Measurements from ENCODE around the gene IL7R. TPM values are rescaled to one million over a fixed set of nuclear protein-coding genes. Genes with fewer than 3 reads are reported as not detected.

Gene IL7R
- total RNA-seq, 1 donor: 360 TPM

DNA sequence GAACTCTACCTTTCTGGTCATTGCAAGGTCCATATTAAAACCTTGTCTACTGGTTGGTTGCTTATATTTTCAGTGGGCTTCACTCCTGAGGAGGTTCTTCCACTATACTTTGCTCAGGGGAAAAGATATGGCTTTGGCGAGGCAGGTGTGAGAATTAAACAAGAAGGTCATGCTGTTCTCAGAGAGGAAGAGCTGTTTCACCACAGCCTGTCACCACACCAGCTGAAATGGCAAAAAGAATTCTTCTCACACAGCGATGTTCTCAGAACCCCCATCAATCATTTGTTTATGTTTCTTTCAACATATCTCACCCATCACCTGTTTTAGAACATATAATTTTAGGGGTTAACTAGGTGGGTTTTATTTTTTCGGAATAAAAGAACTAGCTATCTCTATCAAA is 43.1 kb downstream of the IL7R start:
- Histone ChIP-seq H3K9me3 (ENCODE audit: low read depth, low read length) (no peaks in the 10 kb centered on the region), H3K4me3 (ENCODE audit: low read length) (no peak overlapping the region), H3K4me1 (ENCODE audit: insufficient read depth, low read length) (no peaks in the 10 kb centered on the region)

GRCh38 chr5:35900972-35901695 is 44.4 kb downstream of the IL7R start:
- no peaks in the 10 kb centered on the region for H3K4me1 ChIP-seq (ENCODE audit: insufficient read depth, low read length)
- H3K27me3 ChIP-seq (ENCODE audit: insufficient read depth, low read length): no peaks in the 10 kb centered on the region
- H3K9me3 ChIP-seq (ENCODE audit: low read depth, low read length): no peaks in the 10 kb centered on the region
- H3K4me3 ChIP-seq (ENCODE audit: low read length): no peak overlapping the region

More for the DNA sequence above, 43.1 kb downstream of the IL7R start:
- H3K27me3 ChIP-seq (ENCODE audit: insufficient read depth, low read length): no peaks in the 10 kb centered on the region

- Histone ChIP-seq H3K27me3 (ENCODE audit: insufficient read depth, low read length) (no peaks in the 10 kb centered on the region), H3K4me1 (ENCODE audit: insufficient read depth, low read length) (no peaks in the 10 kb centered on the region), H3K9me3 (ENCODE audit: low read depth, low read length) (no peaks in the 10 kb centered on the region), H3K4me3 (ENCODE audit: low read length) (no peak overlapping the region)
Observed at GRCh38 chr5:35902046-35902672, 45.5 kb downstream of the IL7R start.

- H3K4me1 ChIP-seq (ENCODE audit: insufficient read depth, low read length): no peaks in the 10 kb centered on the region
- H3K4me3 ChIP-seq (ENCODE audit: low read length): no peak overlapping the region
- no peaks in the 10 kb centered on the region for H3K9me3 ChIP-seq (ENCODE audit: low read depth, low read length)
- no peaks in the 10 kb centered on the region for H3K27me3 ChIP-seq (ENCODE audit: insufficient read depth, low read length)
Observed at GRCh38 chr5:35903631-35904203, 47.0 kb downstream of the IL7R start.

DNA sequence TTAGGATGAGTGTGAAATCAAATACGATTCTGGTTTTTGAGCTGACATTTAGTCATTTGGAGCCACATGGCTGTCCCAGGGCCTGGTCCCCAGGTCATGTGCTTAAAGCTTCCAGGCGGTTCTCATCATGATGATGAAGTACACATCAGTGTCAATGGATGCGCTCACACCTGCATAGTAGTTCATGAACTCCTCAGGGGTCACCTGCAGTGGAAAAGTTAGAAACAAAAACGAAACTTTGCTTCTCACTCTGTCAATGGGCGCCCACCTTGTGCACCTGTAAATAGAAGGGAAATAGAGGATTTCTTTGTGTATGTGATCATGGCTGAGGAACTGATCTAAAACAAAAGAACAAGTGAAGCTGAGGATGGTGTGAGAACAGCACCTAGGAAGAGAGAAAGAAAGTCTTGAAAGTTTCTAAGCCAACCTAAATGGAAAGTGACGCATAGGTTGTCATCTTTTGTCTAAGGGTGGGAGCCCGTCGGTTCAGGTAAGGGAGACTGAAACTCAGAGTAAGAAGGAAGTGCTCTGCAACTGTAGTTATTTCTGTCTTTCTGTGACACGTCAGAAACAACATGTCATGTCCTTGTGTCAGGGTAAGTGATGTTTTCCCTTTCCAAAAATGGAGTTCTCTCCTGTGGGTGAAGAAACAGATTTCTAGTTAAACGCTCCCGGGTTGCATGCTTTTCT is 47.9 kb downstream of the IL7R start:
- H3K4me3 ChIP-seq (ENCODE audit: low read length): no peak overlapping the region
- no peaks in the 10 kb centered on the region for H3K27me3 ChIP-seq (ENCODE audit: insufficient read depth, low read length)
- no peaks in the 10 kb centered on the region for H3K9me3 ChIP-seq (ENCODE audit: low read depth, low read length)
- H3K4me1 ChIP-seq (ENCODE audit: insufficient read depth, low read length): no peaks in the 10 kb centered on the region

DNA sequence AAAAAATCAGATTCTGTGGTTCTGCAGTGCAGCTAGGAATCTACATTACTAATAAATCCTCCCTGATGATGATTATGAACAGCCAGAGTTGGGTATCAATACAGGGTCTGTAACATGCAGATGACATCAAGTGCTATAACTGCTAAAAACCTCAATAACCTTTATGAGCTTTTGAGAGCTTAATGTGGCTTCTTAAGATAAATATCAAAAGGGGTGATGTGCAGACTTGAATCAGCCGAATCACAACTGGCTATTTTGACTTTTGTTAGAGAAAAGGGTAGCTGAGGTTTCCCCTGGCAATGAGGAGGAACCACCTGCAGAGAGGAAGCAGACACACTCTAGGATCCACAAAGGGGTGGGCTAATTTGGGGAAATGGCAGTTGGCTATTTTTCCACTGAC is 51.5 kb downstream of the IL7R start:
- no peaks in the 10 kb centered on the region for H3K9me3 ChIP-seq (ENCODE audit: low read depth, low read length)
- no peak overlapping the region for H3K4me3 ChIP-seq (ENCODE audit: low read length)
- H3K4me1 ChIP-seq (ENCODE audit: insufficient read depth, low read length): no peaks in the 10 kb centered on the region
- no peaks in the 10 kb centered on the region for H3K27me3 ChIP-seq (ENCODE audit: insufficient read depth, low read length)

GRCh38 chr5:35908814-35909213 is 52.1 kb downstream of the IL7R start:
- H3K4me1 ChIP-seq (ENCODE audit: insufficient read depth, low read length): no peaks in the 10 kb centered on the region
- H3K9me3 ChIP-seq (ENCODE audit: low read depth, low read length): no peaks in the 10 kb centered on the region
- H3K27me3 ChIP-seq (ENCODE audit: insufficient read depth, low read length): no peaks in the 10 kb centered on the region
- no peak overlapping the region for H3K4me3 ChIP-seq (ENCODE audit: low read length)

DNA sequence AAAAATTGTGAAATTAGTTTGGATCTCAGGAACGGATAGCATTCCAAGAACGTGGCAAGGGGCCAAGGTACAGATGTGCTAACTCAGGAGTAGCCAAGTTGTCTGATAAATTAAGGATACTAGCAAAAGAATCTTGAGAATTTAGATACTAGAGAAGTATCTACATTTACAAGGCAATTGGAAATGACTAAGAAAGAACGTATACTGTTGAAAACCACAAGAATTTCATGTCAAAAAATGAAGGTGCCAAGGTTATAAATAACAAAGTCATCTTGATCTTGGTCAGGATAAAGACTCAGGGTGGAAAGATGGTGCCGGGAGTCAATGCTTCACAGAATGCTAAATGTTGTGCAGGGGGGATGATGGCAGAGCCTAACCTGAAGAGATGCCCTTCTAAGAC is 62.5 kb downstream of the IL7R start:
- Histone ChIP-seq H3K27me3 (ENCODE audit: insufficient read depth, low read length) (no peaks in the 10 kb centered on the region), H3K9me3 (ENCODE audit: low read depth, low read length) (no peaks in the 10 kb centered on the region), H3K4me1 (ENCODE audit: insufficient read depth, low read length) (no peaks in the 10 kb centered on the region), H3K4me3 (ENCODE audit: low read length) (no peak overlapping the region)

- peaks cover 8% of the 10 kb centered on the region for H3K4me1 ChIP-seq (ENCODE audit: insufficient read depth, low read length)
Observed at GRCh38 chr5:35920890-35921289, 64.2 kb downstream of the IL7R start.

GRCh38 chr5:35921930-35922329 is 65.2 kb downstream of the IL7R start:
- peaks cover 8% of the 10 kb centered on the region for H3K4me1 ChIP-seq (ENCODE audit: insufficient read depth, low read length)
- no peak overlapping the region for H3K4me3 ChIP-seq (ENCODE audit: low read length)
- no peaks in the 10 kb centered on the region for H3K9me3 ChIP-seq (ENCODE audit: low read depth, low read length)
- H3K27me3 ChIP-seq (ENCODE audit: insufficient read depth, low read length): peaks cover 3% of the 10 kb centered on the region

More at GRCh38 chr5:35920890-35921289, 64.2 kb downstream of the IL7R start:
- Histone ChIP-seq H3K9me3 (ENCODE audit: low read depth, low read length) (no peaks in the 10 kb centered on the region), H3K27me3 (ENCODE audit: insufficient read depth, low read length) (peaks cover 3% of the 10 kb centered on the region), H3K4me3 (ENCODE audit: low read length) (no peak overlapping the region)

GRCh38 chr5:35922468-35922867 is 65.8 kb downstream of the IL7R start:
- Histone ChIP-seq H3K4me1 (ENCODE audit: insufficient read depth, low read length) (peaks cover 8% of the 10 kb centered on the region), H3K27me3 (ENCODE audit: insufficient read depth, low read length) (peaks cover 3% of the 10 kb centered on the region), H3K9me3 (ENCODE audit: low read depth, low read length) (no peaks in the 10 kb centered on the region), H3K4me3 (ENCODE audit: low read length) (no peak overlapping the region)

GRCh38 chr5:35924122-35924949 is 67.6 kb downstream of the IL7R start:
- Histone ChIP-seq H3K4me3 (ENCODE audit: low read length) (no peak overlapping the region), H3K27me3 (ENCODE audit: insufficient read depth, low read length) (peaks cover 3% of the 10 kb centered on the region), H3K4me1 (ENCODE audit: insufficient read depth, low read length) (peaks cover 8% of the 10 kb centered on the region), H3K9me3 (ENCODE audit: low read depth, low read length) (no peaks in the 10 kb centered on the region)

DNA sequence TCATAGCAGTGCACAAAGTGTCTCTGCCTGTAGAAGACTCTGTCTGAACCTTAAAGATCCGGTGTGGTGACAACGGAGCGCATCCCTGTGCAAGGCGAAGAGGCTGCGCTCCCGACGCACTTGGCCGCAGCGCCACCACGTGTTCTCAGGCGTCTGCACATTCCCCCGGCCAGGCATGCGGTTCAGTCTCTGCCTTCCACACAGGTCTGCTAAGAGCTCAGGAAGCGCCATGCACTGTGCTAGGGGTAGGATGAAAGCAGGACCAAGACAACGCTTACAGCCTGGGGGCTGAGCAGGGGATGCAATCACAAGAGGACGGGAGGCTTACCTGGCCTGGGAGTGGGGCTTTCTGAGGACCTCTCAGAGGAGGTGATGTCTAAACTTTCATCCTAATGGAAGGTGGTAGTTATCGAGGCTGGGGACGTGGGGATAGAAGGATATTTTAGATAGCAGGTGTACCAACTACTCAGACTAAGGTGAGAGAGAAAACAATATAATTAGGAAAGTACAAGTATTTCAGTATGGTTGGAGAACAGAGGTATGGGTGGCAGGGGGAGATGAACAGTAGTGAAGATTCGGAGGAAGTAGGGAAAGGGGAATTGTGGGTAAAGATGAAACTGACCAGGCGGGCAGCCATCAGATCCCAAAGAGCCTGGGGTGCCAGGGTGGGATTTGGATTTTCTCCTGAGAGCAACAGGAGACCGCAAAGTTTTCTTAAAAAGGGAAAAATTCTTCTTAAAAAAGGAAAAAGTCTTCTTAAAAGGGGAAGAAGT is 68.4 kb downstream of the IL7R start:
- H3K9me3 ChIP-seq (ENCODE audit: low read depth, low read length): no peaks in the 10 kb centered on the region
- H3K27me3 ChIP-seq (ENCODE audit: insufficient read depth, low read length): peaks cover 3% of the 10 kb centered on the region
- H3K4me1 ChIP-seq (ENCODE audit: insufficient read depth, low read length): peaks cover 8% of the 10 kb centered on the region
- H3K4me3 ChIP-seq (ENCODE audit: low read length): no peak overlapping the region

Data from mononuclear cell (primary cell).